ENCODE results near the gene PGK2. TPM values are rescaled to one million over a fixed set of nuclear protein-coding genes. Genes with fewer than 3 reads are reported as not detected.
"Not testable (repeated sequence)": the region's sequence is repeated elsewhere in the genome, so short reads cannot be mapped to it uniquely, and the experiment has no call there.

PGK2 gene
- total RNA-seq, 1 donor from 2014 or later = not detected

DNA sequence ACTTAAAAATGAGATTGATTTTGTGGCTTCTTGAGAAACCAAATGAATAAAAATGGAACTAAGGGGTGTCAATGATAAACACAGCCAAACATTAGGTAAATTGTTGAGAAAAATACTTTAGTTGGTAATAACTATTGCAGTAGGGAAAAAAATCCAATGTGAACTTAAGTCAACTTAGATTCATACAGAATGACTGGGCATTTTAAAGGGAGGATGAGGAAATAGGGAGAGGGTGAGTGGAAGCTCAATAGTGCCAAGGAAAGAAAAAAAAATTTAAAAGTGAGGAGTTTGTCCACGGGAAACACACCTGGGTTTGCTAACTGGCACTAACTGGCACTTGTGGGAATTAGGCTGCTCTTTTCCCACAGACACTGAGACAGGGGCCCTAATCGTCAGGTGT lies 26.2 kb upstream of the PGK2 start:
- TF ChIP-seq, protein P1, sequence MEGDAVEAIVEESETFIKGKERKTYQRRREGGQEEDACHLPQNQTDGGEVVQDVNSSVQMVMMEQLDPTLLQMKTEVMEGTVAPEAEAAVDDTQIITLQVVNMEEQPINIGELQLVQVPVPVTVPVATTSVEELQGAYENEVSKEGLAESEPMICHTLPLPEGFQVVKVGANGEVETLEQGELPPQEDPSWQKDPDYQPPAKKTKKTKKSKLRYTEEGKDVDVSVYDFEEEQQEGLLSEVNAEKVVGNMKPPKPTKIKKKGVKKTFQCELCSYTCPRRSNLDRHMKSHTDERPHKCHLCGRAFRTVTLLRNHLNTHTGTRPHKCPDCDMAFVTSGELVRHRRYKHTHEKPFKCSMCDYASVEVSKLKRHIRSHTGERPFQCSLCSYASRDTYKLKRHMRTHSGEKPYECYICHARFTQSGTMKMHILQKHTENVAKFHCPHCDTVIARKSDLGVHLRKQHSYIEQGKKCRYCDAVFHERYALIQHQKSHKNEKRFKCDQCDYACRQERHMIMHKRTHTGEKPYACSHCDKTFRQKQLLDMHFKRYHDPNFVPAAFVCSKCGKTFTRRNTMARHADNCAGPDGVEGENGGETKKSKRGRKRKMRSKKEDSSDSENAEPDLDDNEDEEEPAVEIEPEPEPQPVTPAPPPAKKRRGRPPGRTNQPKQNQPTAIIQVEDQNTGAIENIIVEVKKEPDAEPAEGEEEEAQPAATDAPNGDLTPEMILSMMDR (IDR thresholded peaks at IDR 0.05; ENCODE audit: unreplicated experiment) = no peak
- H3K4me1 Mint-ChIP-seq (ENCODE audit: unreplicated experiment) = no peaks in the 10 kb centered on the region
- no peak for DNase-seq (ENCODE audit: low spot score)
- no peaks in the 10 kb centered on the region for H3K9me3 Mint-ChIP-seq (ENCODE audit: unreplicated experiment)
- H3K4me3 Mint-ChIP-seq (ENCODE audit: unreplicated experiment) = no peak overlapping the region
- no peaks in the 10 kb centered on the region for H3K36me3 Mint-ChIP-seq (ENCODE audit: low read depth, unreplicated experiment)
- no peak overlapping the region for H3K27ac Mint-ChIP-seq (ENCODE audit: unreplicated experiment)
- no peaks in the 10 kb centered on the region for H3K27me3 Mint-ChIP-seq (ENCODE audit: unreplicated experiment)

DNA sequence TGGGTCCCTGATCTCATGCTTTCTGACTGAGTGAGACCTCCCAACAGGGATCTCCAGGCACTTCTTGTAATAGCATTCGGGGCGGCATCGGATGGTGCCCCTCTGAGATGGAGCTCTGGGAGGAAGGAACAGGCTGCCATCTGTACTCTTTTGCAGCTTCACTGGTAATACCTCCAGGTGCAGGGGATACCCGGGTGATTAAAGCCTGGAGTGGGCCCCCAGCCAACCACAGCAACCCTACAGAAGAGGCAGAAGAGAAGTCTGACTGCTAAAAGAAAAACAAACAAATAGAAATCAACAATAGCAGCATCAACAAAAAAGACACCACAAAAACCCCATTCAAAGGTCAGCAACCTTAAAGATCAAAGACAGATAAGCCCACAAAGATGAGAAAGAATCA lies 19.1 kb upstream of the PGK2 start:
- Mint-ChIP-seq H3K4me3 (ENCODE audit: unreplicated experiment) (no peak overlapping the region), H3K36me3 (ENCODE audit: low read depth, unreplicated experiment) (no peaks in the 10 kb centered on the region), H3K4me1 (ENCODE audit: unreplicated experiment) (no peaks in the 10 kb centered on the region), H3K27me3 (ENCODE audit: unreplicated experiment) (no peaks in the 10 kb centered on the region), H3K27ac (ENCODE audit: unreplicated experiment) (no peak overlapping the region), H3K9me3 (ENCODE audit: unreplicated experiment) (no peaks in the 10 kb centered on the region)
- no peak for DNase-seq (ENCODE audit: low spot score)
- TF ChIP-seq, protein P1 (IDR thresholded peaks at IDR 0.05; ENCODE audit: unreplicated experiment) = no peak

DNA sequence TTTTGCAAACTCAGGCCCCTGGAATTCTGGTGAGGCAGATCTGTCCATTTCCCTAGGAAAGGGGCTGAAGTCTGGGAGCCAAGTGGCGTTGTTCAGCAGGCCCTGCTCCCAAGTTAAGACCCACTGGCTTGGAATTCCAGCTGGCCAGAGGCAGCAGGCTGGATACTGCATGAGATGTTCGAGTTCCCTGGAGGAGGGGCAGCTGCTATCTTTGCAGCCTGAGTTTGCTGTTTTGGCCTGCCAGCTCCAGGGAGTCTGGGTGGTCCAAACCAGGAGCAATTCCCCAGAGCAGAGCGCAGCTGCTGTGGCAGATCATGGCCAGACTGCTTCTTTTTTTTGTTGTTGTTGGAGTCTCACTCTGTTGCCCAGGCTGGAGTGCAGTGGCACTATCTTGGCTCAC lies 18.2 kb upstream of the PGK2 start:
- no peaks in the 10 kb centered on the region for H3K27me3 Mint-ChIP-seq (ENCODE audit: unreplicated experiment)

DNA sequence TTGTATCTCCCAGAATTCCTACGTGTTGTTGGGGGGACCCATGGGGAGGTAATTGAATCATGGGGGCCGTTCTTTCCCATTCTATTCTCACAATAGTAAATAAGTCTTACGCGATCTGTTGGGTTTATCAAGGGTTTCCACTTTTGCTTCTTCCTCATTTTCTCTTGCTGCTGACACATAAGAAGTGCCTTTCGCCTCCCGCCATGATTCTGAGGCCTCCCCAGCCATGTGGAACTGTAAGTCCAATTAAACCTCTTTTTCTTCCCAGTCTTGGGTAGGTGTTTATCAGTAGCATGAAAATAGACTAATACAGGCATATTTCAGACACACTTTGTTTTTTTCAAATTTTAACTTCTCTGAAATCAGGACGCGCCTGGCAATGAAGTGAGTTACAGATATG lies 14.4 kb upstream of the PGK2 start:
- Mint-ChIP-seq H3K9me3 (ENCODE audit: unreplicated experiment) (no peaks in the 10 kb centered on the region), H3K27ac (ENCODE audit: unreplicated experiment) (no peak overlapping the region), H3K4me1 (ENCODE audit: unreplicated experiment) (no peaks in the 10 kb centered on the region), H3K4me3 (ENCODE audit: unreplicated experiment) (no peak overlapping the region), H3K36me3 (ENCODE audit: low read depth, unreplicated experiment) (no peaks in the 10 kb centered on the region), H3K27me3 (ENCODE audit: unreplicated experiment) (peaks cover 2% of the 10 kb centered on the region)
- DNase-seq (ENCODE audit: low spot score) = no peak
- TF ChIP-seq, protein P1 (IDR thresholded peaks at IDR 0.05; ENCODE audit: unreplicated experiment) = no peak

More for the DNA sequence above, 18.2 kb upstream of the PGK2 start:
- TF ChIP-seq, protein P1 (IDR thresholded peaks at IDR 0.05; ENCODE audit: unreplicated experiment) = no peak
- no peaks in the 10 kb centered on the region for H3K36me3 Mint-ChIP-seq (ENCODE audit: low read depth, unreplicated experiment)
- DNase-seq (ENCODE audit: low spot score) = no peak
- H3K27ac Mint-ChIP-seq (ENCODE audit: unreplicated experiment) = no peak overlapping the region
- H3K4me1 Mint-ChIP-seq (ENCODE audit: unreplicated experiment) = no peaks in the 10 kb centered on the region
- H3K9me3 Mint-ChIP-seq (ENCODE audit: unreplicated experiment) = no peaks in the 10 kb centered on the region
- H3K4me3 Mint-ChIP-seq (ENCODE audit: unreplicated experiment) = no peak overlapping the region

DNA sequence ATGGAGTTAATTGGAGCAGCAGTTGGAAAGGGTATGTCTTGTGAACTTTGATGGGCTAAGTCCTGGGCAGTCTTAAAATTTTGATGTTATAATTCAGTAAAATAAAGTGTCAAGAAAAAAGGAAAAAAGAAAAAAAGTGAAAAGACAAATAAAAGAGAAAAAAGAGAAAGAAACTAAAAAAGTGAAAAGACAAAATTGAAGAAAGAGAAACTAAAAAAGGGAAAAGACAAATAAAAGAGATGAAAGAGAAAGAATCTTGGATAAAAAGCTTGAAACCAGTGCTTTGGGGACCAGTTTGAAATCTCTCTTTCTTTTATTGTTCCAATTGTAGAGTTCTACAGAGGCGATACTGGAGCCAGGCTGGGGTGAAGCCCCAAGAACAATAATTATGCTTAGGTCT lies 12.0 kb upstream of the PGK2 start:
- no peak for DNase-seq (ENCODE audit: low spot score)
- Mint-ChIP-seq H3K27ac (ENCODE audit: unreplicated experiment) (no peak overlapping the region), H3K27me3 (ENCODE audit: unreplicated experiment) (peaks cover 2% of the 10 kb centered on the region), H3K4me3 (ENCODE audit: unreplicated experiment) (no peak overlapping the region), H3K9me3 (ENCODE audit: unreplicated experiment) (no peaks in the 10 kb centered on the region), H3K36me3 (ENCODE audit: low read depth, unreplicated experiment) (no peaks in the 10 kb centered on the region), H3K4me1 (ENCODE audit: unreplicated experiment) (no peaks in the 10 kb centered on the region)
- TF ChIP-seq, protein P1 (IDR thresholded peaks at IDR 0.05; ENCODE audit: unreplicated experiment) = no peak

DNA sequence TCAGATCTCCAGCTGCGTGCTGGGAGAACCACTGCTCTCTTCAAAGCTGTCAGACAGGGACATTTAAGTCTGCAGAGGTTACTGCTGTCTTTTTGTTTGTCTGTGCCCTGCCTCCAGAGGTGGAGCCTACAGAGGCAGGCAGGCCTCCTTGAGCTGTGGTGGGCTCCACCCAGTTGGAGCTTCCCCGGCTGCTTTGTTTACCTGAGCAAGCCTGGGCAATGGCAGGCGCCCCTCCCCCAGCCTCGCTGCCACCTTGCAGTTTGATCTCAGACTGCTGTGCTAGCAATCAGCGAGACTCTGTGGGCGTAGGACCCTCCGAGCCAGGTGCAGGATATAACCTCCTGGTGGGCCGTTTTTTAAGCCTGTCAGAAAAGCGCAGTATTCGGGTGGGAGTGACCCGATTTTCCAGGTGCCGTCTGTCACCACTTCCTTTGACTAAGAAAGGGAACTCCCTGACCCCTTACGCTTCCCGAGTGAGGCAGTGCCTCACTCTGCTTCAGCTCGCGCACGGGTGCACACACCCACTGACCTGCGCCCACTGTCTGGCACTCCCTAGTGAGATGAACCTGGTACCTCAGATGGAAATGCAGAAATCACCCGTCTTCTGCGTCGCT lies 9.9 kb upstream of the PGK2 start:
- not testable (repeated sequence) for DNase-seq (ENCODE audit: low spot score); H3K27ac Mint-ChIP-seq (ENCODE audit: unreplicated experiment); H3K4me3 Mint-ChIP-seq (ENCODE audit: unreplicated experiment); H3K4me1 Mint-ChIP-seq (ENCODE audit: unreplicated experiment); H3K27me3 Mint-ChIP-seq (ENCODE audit: unreplicated experiment); H3K36me3 Mint-ChIP-seq (ENCODE audit: low read depth, unreplicated experiment); H3K9me3 Mint-ChIP-seq (ENCODE audit: unreplicated experiment)
